ENCODE results near the gene CHTF18.

DNA sequence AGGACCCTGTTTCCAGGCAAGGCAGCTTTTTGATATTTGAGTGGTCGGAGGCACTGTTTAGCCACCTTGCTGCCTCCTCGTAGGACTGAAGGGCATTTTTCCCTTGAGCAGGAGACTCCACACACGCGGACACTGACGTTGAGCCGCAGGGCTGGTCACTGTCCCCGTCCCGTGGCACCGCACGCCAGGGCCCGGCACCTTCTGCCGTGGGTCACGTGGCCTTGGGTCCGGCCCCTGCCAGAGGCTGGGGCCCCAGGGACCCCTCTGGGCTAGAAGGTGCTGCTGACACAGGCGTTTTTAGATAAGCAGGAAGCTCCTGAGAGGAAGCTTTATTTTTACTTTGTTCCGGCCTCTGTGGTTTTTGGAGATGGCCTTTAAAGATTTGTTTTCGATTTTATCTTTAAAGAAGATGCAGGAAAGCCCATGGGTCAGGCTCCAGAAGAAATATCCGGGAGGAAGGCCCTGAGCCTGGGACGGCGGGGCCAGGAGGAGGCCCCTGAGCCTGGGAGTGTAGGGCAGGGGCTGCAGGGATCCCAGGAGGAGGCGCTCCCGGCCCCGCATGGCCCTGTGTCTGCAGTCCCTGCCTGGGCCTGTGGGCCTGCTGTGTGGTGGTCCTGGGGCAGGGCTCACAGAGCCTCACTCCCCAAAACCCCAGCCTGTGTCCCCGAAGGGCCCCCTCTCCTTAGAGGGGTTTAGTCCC is 42.6 kb downstream of the CHTF18 start:
- TF ChIP-seq POLR2A (IDR thresholded peaks at IDR 0.05; ENCODE audit: low read depth, low read length): no peak
- no peak for TF ChIP-seq MAFK (IDR thresholded peaks at IDR 0.05; ENCODE audit: low read depth, low read length)
- no peak for TF ChIP-seq CTCF (conservative IDR thresholded peaks at IDR 0.05; ENCODE audit: low read depth, low read length)
